HCT116 (cell line): ENCODE data around the gene PLD6. TPM values are rescaled to one million over a fixed set of nuclear protein-coding genes. Genes with fewer than 3 reads are reported as not detected.

Source experiments
- ATAC-seq: fragments of 200-7000 bp; cut with Tn5 transposase; 2 replicates; pipeline ENCODE4 v1.9.1; 2020; ENCODE audit warnings: mild to moderate bottlenecking, moderate library complexity
- BruUV-seq: library from RNA; stranded (reverse); fragments of 400-500 nt; replicated peaks from 2 replicates; lab custom pipeline; 2021; lab: Mats Ljungman, UMichigan
- CTCF ChIA-PET: fragments of 300-600 bp; sonication (Branson Sonifier 250); formaldehyde crosslinking; loops from one replicate; lab custom pipeline; 2021; ENCODE audit warnings: antibody characterized with exemption; lab: Charles Lee
- POLR2A ChIA-PET: fragments of 300-600, 350-600 bp; sonication (Branson Sonifier 250); formaldehyde crosslinking; loops from one replicate; lab custom pipeline; 2021; ENCODE audit warnings: antibody characterized with exemption; lab: Charles Lee
- RAD21 ChIA-PET, 2 experiments: fragments of 300-600 bp; sonication (Branson Sonifier 250); formaldehyde crosslinking; loops; one replicate each; lab custom pipeline; 2023; ENCODE audit warnings: low total read pairs in 2 of 2; ENCODE audit not compliant: uncharacterized antibody in 2 of 2, unreplicated experiment in 2 of 2, low non-redundant PET in 1 of 2; lab: Charles Lee
- DNase-seq: peaks from one replicate; pipeline ENCODE4 v3.0.0-alpha.2; 2010; ENCODE audit warnings: low read depth, low spot score
- H2AFZ ChIP-seq: fragments of 200-600 bp; shearing (Covaris generic), sonication (generic); 2 replicates; pipeline ENCODE4 v1.6.1; 2017; ENCODE audit warnings: low read depth, mixed run types, mixed read lengths, antibody characterized with exemption, low read length; ENCODE audit not compliant: poor library complexity, severe bottlenecking
- H3K27ac ChIP-seq: 2 replicates; pipeline ENCODE4 v1.5.1; 2012; ENCODE audit warnings: low read depth, low read length
- H3K27me3 ChIP-seq: fragments of 200-600 bp; sonication (generic); 2 replicates; pipeline ENCODE4 v1.6.1; 2016; ENCODE audit warnings: mixed run types, low read length, mixed read lengths; ENCODE audit not compliant: insufficient read depth
- H3K36me3 ChIP-seq, 2 experiments: fragments of 200-500 bp in 1 of 2; fragments of 200-600 bp in 1 of 2; sonication (Bioruptor generic) in 1 of 2; sonication (generic) in 1 of 2; 2 replicates each; pipeline versions ENCODE4 v1.5.1 to v1.6.1; 2014 to 2016; ENCODE audit warnings: low read length in 2 of 2, inconsistent platforms in 1 of 2, mixed read lengths in 1 of 2, mixed run types in 1 of 2; ENCODE audit not compliant: insufficient read depth in 2 of 2, control insufficient read depth in 1 of 2
- H3K4me1 ChIP-seq, 2 experiments: fragments of 200-600 bp in 1 of 2; sonication (generic) in 1 of 2; 2 replicates each; pipeline versions ENCODE4 v1.5.1 to v1.6.1; 2012 to 2017; ENCODE audit warnings: low read length in 2 of 2, inconsistent platforms in 1 of 2, mild to moderate bottlenecking in 1 of 2, mixed read lengths in 1 of 2, mixed run types in 1 of 2, moderate library complexity in 1 of 2; ENCODE audit not compliant: insufficient read depth in 2 of 2, control insufficient read depth in 1 of 2
- H3K4me2 ChIP-seq: fragments of 200-600 bp; sonication (generic); 2 replicates; pipeline ENCODE4 v1.6.1; 2017; ENCODE audit warnings: mixed run types, low read length, mixed read lengths
- H3K4me3 ChIP-seq, 2 experiments: fragments of 200-600 bp in 1 of 2; sonication (generic) in 1 of 2; replicated peaks in 1 of 2; 2 replicates each; pipeline ENCODE4 v1.5.1; 2011 to 2016; ENCODE audit warnings: low read length in 2 of 2, control low read depth in 1 of 2, low read depth in 1 of 2, mild to moderate bottlenecking in 1 of 2, mixed read lengths in 1 of 2, mixed run types in 1 of 2
- H3K79me2 ChIP-seq: fragments of 200-600 bp; sonication (generic); 2 replicates; pipeline ENCODE4 v1.6.1; 2017; ENCODE audit warnings: mild to moderate bottlenecking, mixed run types, low read length, moderate library complexity, mixed read lengths; ENCODE audit not compliant: insufficient read depth
- H3K9ac ChIP-seq: fragments of 200-600 bp; sonication (generic); 2 replicates; pipeline ENCODE4 v1.6.1; 2016; ENCODE audit warnings: low read length, mixed read lengths
- H3K9me2 ChIP-seq: fragments of 200-600 bp; sonication (generic), shearing (Covaris generic); 2 replicates; pipeline ENCODE4 v1.6.1; 2017; ENCODE audit warnings: mixed run types, mild to moderate bottlenecking, moderate library complexity; ENCODE audit not compliant: insufficient read depth
- H3K9me3 ChIP-seq, 2 experiments: fragments of 200-500 bp in 1 of 2; fragments of 200-600 bp in 1 of 2; sonication (Bioruptor generic) in 1 of 2; sonication (generic) in 1 of 2; 2 replicates each; pipeline ENCODE4 v1.6.1; 2014 to 2017; ENCODE audit warnings: low read length in 2 of 2, mixed read lengths in 2 of 2, inconsistent platforms in 1 of 2, low read depth in 1 of 2, mild to moderate bottlenecking in 1 of 2, mixed run types in 1 of 2, moderate library complexity in 1 of 2; ENCODE audit not compliant: control insufficient read depth in 1 of 2, insufficient read depth in 1 of 2
- H4K20me1 ChIP-seq: fragments of 200-600 bp; sonication (generic), shearing (Covaris generic); 2 replicates; pipeline ENCODE4 v1.6.1; 2017; ENCODE audit warnings: mixed run types, mild to moderate bottlenecking, moderate library complexity; ENCODE audit not compliant: insufficient read depth
- CBX3 ChIP-seq: IDR thresholded peaks from 2 replicates; pipeline ENCODE4 v1.6.1; 2012; ENCODE audit warnings: low read depth
- CEBPB ChIP-seq: IDR thresholded peaks from 2 replicates; pipeline ENCODE4 v1.6.1; 2012; ENCODE audit warnings: low read depth
- ELF1 ChIP-seq: IDR thresholded peaks from 2 replicates; pipeline ENCODE4 v1.6.1; 2012; ENCODE audit warnings: low read depth, borderline replicate concordance
- EZH2 ChIP-seq: fragments of 200-600 bp; sonication (generic); IDR thresholded peaks from 2 replicates; pipeline ENCODE4 v1.6.1; 2017; ENCODE audit warnings: antibody characterized with exemption, mixed run types
- EZH2phosphoT487 ChIP-seq: fragments of 200-600 bp; IDR thresholded peaks from 2 replicates; pipeline ENCODE4 v1.6.1; 2018; ENCODE audit warnings: antibody characterized with exemption, borderline replicate concordance
- JUND ChIP-seq: IDR thresholded peaks from 2 replicates; pipeline ENCODE4 v1.6.1; 2012
- POLR2A ChIP-seq: IDR thresholded peaks from 2 replicates; pipeline ENCODE4 v1.7.0; 2011; ENCODE audit warnings: borderline replicate concordance; ENCODE audit not compliant: insufficient read depth, insufficient read length; ENCODE audit errors: extremely low read depth
- RAD21 ChIP-seq: IDR thresholded peaks from 2 replicates; pipeline ENCODE4 v1.6.1; 2012; ENCODE audit warnings: low read depth, mild to moderate bottlenecking
- SIN3A ChIP-seq: IDR thresholded peaks from 2 replicates; pipeline ENCODE4 v1.6.1; 2012; ENCODE audit warnings: low read depth
- SP1 ChIP-seq: IDR thresholded peaks from 2 replicates; pipeline ENCODE4 v1.6.1; 2012; ENCODE audit warnings: low read depth
- SRF ChIP-seq: IDR thresholded peaks from 2 replicates; pipeline ENCODE4 v1.6.1; 2012; ENCODE audit warnings: low read depth
- TCF7L2 ChIP-seq: IDR thresholded peaks from 2 replicates; pipeline ENCODE4 v1.7.0; 2011; ENCODE audit warnings: borderline replicate concordance, inconsistent platforms; ENCODE audit not compliant: insufficient read depth, insufficient read length; ENCODE audit errors: extremely low read depth
- YY1 ChIP-seq: IDR thresholded peaks from 2 replicates; pipeline ENCODE4 v1.6.1; 2011; ENCODE audit warnings: low read length, low read depth, moderate library complexity, mild to moderate bottlenecking; ENCODE audit not compliant: insufficient replicate concordance; ENCODE audit errors: extremely low read depth
- ZBTB33 ChIP-seq: IDR thresholded peaks from 2 replicates; pipeline ENCODE4 v1.6.1; 2011; ENCODE audit warnings: mild to moderate bottlenecking, low read length, moderate library complexity; ENCODE audit not compliant: insufficient replicate concordance; ENCODE audit errors: extremely low read depth
- ZFX ChIP-seq: fragments of 450-650 bp; IDR thresholded peaks from 2 replicates; pipeline ENCODE4 v1.6.1; 2017
- ZNF274 ChIP-seq: fragments of 200-500 bp; sonication (Bioruptor generic); IDR thresholded peaks from 2 replicates; pipeline ENCODE4 v1.6.1; 2014; ENCODE audit warnings: mild to moderate bottlenecking, low read depth, low read length, inconsistent platforms
- intact Hi-C: fragments of 100-400 bp; cut with micrococcal nuclease; formaldehyde crosslinking; loops from 2 replicates; pipeline ENCODE4 v1.10.0; 2022
- total RNA-seq: library from RNA; stranded (reverse); gene quantifications from one replicate; pipeline ENCODE4 v1.2.1, GENCODE V29; 2021; ENCODE audit not compliant: unreplicated experiment

PLD6 gene
- total RNA-seq, 1 experiment from 2014 or later, result 15.6 TPM

- Histone ChIP-seq H3K36me3 (peaks cover 34 to 35% of the 10 kb centered on the region in 2 experiments; a peak in 3 of 4 replicates), H4K20me1 (no peaks in the 10 kb centered on the region)
- CTCF ChIA-PET, result no interaction called here
Observed at GRCh38 chr17:17169396-17169795, 36.7 kb downstream of the PLD6 start.

DNA sequence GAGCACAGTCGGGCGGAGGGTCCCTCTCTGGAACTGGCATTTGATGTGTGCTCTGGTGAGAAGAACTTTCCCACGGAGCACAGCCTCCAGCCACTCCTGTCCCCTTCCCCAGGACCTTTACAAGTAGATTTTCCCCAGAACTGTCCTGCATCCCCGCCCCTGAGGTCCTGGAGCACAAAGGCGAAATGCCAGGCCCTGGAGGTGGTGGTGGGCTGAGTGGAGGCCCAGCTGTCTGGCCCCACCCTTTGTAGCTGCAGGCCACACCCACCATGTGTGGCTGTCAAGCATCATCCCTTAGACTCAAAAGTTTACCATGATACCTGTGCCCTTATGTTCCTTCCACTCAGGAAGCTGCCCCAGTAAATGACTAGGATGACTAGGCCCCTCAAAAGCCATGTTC lies 37.7 kb downstream of the PLD6 start:
- H3K79me2 ChIP-seq, result no peaks in the 10 kb centered on the region
- no peak for ATAC-seq
- ChIA-PET CTCF (no interaction called here), RAD21 (no interaction called here), POLR2A (no interaction called here)
- H3K36me3 ChIP-seq, result peaks cover 33 to 35% of the 10 kb centered on the region in 2 experiments
- H3K9me2 ChIP-seq, result no peaks in the 10 kb centered on the region
- no peak overlapping the region for H3K4me3 ChIP-seq
- H3K4me2 ChIP-seq, result no peak overlapping the region
- BruUV-seq, result no TSS peak
- H3K27me3 ChIP-seq, result no peaks in the 10 kb centered on the region
- no peaks in the 10 kb centered on the region for H3K4me1 ChIP-seq
- TF ChIP-seq SIN3A (no peak), EZH2phosphoT487 (no peak), ZBTB33 (no peak), POLR2A (no peak), ZNF274 (no peak), EZH2 (no peak), JUND (no peak), ZFX (no peak), CBX3 (no peak)
- H2AFZ ChIP-seq, result no peak overlapping the region
- no peak overlapping the region for H3K27ac ChIP-seq
- no peak overlapping the region for H3K9ac ChIP-seq
- intact Hi-C loops, result no loop called here
- H3K9me3 ChIP-seq, result no peaks in the 10 kb centered on the region
- H4K20me1 ChIP-seq, result no peaks in the 10 kb centered on the region
- DNase-seq, result no peak

More at GRCh38 chr17:17169396-17169795, 36.7 kb downstream of the PLD6 start:
- Histone ChIP-seq H3K4me3 (no peak overlapping the region), H3K9me3 (no peaks in the 10 kb centered on the region), H3K9ac (no peak overlapping the region), H3K9me2 (no peaks in the 10 kb centered on the region), H3K27ac (no peak overlapping the region), H3K27me3 (no peaks in the 10 kb centered on the region), H3K4me1 (no peaks in the 10 kb centered on the region), H3K4me2 (no peak overlapping the region), H2AFZ (no peak overlapping the region), H3K79me2 (no peaks in the 10 kb centered on the region)
- ATAC-seq (no peak), DNase-seq (no peak)
- ChIA-PET POLR2A (no interaction called here), RAD21 (no interaction called here)
- BruUV-seq, result no TSS peak
- intact Hi-C loops, result no loop called here
- TF ChIP-seq POLR2A (no peak), ZFX (no peak), RAD21 (no peak), YY1 (no peak), JUND (no peak), SIN3A (no peak), CBX3 (no peak), CEBPB (no peak), EZH2phosphoT487 (no peak), ELF1 (no peak), SP1 (no peak), SRF (no peak), TCF7L2 (no peak)
